ACC112 (cell line): ENCODE data around the gene ZNF490.

ENCODE experiments used
- H2AFZ ChIP-seq: fragments of 200-600 bp; sonication (generic); one replicate; pipeline ENCODE4 v1.6.0; 2017; ENCODE audit warnings: antibody characterized with exemption, low read length; ENCODE audit not compliant: unreplicated experiment
- H3K27ac ChIP-seq: fragments of 200-600 bp; sonication (generic); 2 replicates; pipeline ENCODE4 v1.5.1; 2014; ENCODE audit warnings: low read depth, mild to moderate bottlenecking, antibody characterized with exemption, low read length, moderate library complexity
- H3K27me3 ChIP-seq: fragments of 200-600 bp; sonication (generic); 2 replicates; pipeline ENCODE4 v1.6.1; 2014; ENCODE audit warnings: mild to moderate bottlenecking, antibody characterized with exemption, low read length, moderate library complexity, mixed read lengths; ENCODE audit not compliant: insufficient read depth
- H3K36me3 ChIP-seq: fragments of 200-600 bp; sonication (generic); 2 replicates; pipeline ENCODE4 v1.6.1; 2016; ENCODE audit warnings: mild to moderate bottlenecking, antibody characterized with exemption, low read length, moderate library complexity, mixed read lengths; ENCODE audit not compliant: insufficient read depth
- H3K4me1 ChIP-seq: fragments of 200-600 bp; sonication (generic); one replicate; pipeline ENCODE4 v1.6.1; 2016; ENCODE audit warnings: low read length, mixed read lengths; ENCODE audit not compliant: insufficient read depth, unreplicated experiment, control insufficient read depth
- H3K4me3 ChIP-seq: fragments of 200-600 bp; sonication (generic); 2 replicates; pipeline ENCODE4 v1.5.1; 2014; ENCODE audit warnings: mild to moderate bottlenecking, low read depth, low read length
- H3K79me2 ChIP-seq: fragments of 200-600 bp; sonication (generic); one replicate; pipeline ENCODE4 v1.6.0; 2016; ENCODE audit warnings: low read length; ENCODE audit not compliant: control insufficient read depth, unreplicated experiment, insufficient read depth

ZNF490 gene

DNA sequence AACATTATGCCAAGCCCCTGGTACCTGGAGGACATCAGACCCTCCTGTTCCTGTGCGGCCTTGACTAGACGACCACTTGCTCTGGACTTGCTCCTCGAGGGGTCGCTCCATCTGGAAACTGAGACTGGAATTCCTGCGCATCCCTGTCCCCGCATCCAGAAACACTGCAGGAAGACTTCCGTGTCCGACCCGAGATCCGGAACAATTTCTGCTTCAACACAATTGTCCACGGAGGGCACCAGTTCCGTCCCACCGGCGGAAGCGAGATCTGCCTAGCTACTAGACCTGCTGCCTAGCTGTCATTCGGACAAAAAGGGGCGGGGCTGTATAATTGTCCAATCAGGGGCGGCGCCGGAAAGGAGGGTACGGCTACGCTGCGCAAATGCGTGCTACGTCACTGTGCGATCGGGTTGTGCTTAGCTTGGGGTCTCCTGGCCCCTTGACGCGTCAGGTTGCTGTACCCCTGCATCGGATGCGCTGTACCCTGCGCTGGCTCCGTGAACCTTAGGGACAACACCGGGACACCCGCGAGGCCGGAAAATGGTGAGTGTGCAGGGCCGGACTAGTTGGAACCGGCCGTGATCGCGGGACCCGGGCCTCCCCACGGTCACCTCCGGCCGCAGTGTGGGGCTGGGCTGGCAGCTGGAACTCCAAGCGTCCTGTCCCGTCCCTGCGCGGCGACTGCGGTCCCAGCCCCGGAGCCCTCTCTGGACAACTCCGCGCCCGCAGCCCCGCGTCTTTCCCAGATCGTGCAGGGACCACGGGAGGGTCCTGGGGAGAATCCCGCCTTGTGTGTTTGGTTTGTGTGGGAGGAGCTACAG is at the start of gene ZNF490, which contains the start of gene ZNF791:
Gene ZNF490 (minus strand): TSS at position 274 of the 821 bp plus-strand sequence. CDS start 133 bp downstream, at position 141.
Gene ZNF791 (plus strand): TSS at position 381 of the 821 bp plus-strand sequence. CDS start 160 bp downstream, at position 541.
- peaks cover 44% of the 10 kb centered on the region for H3K79me2 ChIP-seq
- H3K27ac ChIP-seq: peak within 1 kb of the TSS; percentile 88
- H3K27me3 ChIP-seq: no peaks in the 10 kb centered on the region
- H3K4me1 ChIP-seq: peaks cover 5% of the 10 kb centered on the region
- H3K4me3 ChIP-seq: peak within 1 kb of the TSS; percentile 99
- peak within 1 kb of the TSS; percentile 98 for H2AFZ ChIP-seq
- H3K36me3 ChIP-seq: no peaks in the 10 kb centered on the region

DNA sequence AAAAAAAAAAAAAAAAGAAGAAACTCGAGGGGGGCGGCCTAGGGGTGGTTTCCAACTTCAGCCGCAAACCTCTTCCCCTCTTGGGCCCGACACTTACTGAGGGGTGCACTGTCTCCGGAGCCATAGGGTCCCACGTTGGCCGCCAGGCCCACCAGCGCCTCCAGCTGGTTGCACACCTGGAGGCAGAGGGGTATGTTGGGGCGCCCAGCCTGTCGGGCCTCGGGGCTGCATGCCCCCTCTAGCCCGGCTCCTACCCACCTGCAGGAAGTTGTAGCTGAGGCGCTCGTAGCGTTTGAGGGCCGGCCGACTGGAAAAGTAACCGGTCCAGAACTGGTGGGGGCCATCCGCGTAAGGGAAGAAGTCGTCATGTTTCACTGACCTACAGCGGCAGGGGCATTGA is 47.4 kb upstream of the ZNF490 start:
- H3K36me3 ChIP-seq: peaks cover 2% of the 10 kb centered on the region; the same call in 1 of the 2 replicates
- H3K4me1 ChIP-seq: no peaks in the 10 kb centered on the region
- H2AFZ ChIP-seq: no peak overlapping the region

DNA sequence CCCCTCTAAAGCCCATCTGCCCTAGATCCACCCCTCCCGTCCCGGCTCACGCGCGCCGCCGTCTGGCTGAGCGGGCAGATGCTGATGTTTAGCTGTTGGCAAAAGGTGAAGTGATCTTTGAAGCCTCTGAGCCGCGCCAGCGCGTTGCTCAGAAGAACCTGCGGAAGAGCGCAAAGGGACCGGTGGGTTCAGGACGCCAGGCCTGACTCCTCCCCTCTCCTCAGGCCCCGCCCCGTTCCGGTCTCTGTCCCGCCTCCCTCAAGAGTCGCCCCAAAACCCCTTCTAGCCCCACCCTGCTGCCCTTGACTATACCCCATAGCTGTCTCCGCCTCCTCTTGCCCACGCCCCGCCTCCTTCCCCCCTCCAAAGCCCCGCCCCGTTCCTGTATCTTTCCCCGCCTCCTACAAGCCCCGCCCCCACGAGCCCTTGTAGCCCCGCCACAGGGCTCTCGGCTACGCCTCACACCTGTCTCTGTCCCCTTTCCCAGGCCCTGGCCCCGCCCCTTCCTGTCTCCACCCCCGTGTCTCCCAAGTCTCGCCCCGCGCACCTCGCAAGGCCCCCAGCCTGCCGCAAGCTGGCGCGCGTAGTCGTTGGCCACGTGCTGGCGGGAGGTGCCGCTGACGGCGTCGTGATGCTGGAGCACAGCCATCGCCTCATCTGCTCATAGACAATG is 46.4 kb upstream of the ZNF490 start:
- Histone ChIP-seq H3K27me3 (no peaks in the 10 kb centered on the region), H3K4me1 (no peaks in the 10 kb centered on the region), H2AFZ (no peak overlapping the region), H3K36me3 (peaks cover 2% of the 10 kb centered on the region; the same call in 1 of the 2 replicates), H3K79me2 (no peaks in the 10 kb centered on the region), H3K4me3 (no peak overlapping the region), H3K27ac (no peak overlapping the region)

More for the DNA sequence above, 47.4 kb upstream of the ZNF490 start:
- H3K27ac ChIP-seq: no peak overlapping the region
- H3K4me3 ChIP-seq: no peak overlapping the region
- no peaks in the 10 kb centered on the region for H3K79me2 ChIP-seq
- H3K27me3 ChIP-seq: no peaks in the 10 kb centered on the region

DNA sequence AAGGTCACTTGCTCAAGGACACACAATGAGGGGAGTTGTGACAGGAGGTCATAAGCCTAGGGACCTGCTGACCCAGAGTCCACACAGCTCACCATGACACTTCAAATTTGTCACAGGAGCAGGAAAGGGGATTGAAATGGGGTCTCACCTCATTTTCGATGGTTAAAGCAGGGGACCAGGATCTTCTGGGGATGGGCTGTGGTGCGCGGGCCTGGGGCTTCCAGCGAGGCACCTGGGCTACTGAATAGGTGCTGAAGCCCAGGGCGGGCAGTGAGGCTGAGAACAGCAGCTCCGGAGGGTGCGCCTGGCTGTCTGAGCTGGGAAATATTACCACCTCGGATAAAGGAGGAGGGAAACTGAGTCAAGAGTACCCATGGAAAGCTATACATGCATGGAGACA is 44.9 kb upstream of the ZNF490 start:
- Histone ChIP-seq H3K79me2 (no peaks in the 10 kb centered on the region), H2AFZ (no peak overlapping the region), H3K27ac (no peak overlapping the region), H3K36me3 (peaks cover 2% of the 10 kb centered on the region; the same call in 1 of the 2 replicates), H3K4me1 (no peaks in the 10 kb centered on the region), H3K27me3 (no peaks in the 10 kb centered on the region), H3K4me3 (no peak overlapping the region)

DNA sequence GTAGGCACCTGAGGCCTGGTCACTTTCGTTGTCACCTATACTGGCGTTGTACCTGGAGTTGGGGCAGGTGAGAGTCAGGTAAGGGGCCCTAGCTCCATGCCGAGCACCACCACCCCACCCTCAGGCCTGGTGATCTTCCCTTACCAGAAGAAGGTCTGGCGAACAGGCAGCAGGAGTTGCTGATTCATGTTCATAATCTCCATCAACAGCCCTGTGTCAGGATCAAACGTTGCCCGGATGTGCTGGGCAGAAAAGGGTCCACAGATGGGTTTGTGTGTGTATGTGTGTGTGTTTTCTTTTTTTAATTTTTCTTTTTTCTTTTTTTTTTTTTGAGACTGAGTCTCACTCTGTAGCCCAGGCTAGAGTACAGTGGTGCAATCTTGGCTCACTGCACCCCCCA is 41.6 kb upstream of the ZNF490 start:
- Histone ChIP-seq H3K4me3 (no peak overlapping the region), H3K79me2 (no peaks in the 10 kb centered on the region), H3K4me1 (no peaks in the 10 kb centered on the region), H3K27ac (no peak overlapping the region), H3K36me3 (peaks cover under 1% of the 10 kb centered on the region; the same call in 1 of the 2 replicates), H2AFZ (no peak overlapping the region), H3K27me3 (no peaks in the 10 kb centered on the region)

DNA sequence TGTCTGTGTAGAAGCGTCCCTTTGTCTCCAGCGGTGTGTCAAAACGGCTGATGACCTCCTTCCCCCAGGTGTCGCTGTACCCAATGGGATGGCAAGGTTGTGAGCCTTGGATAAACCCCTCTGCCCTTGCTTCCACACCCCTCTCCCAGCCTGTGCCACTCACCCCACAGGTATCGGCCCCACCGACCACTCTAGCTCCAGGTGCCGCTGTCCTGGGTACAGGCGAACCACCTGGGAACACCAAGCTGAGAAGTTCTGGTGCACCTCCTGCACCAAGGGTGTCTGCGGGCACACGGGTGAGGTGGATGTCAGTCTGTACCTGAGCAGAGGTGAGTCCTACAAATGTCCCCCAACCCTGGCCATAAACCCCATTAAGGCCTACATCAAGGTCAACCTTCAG is 39.3 kb upstream of the ZNF490 start:
- Histone ChIP-seq H3K4me3 (no peak overlapping the region), H3K4me1 (no peaks in the 10 kb centered on the region), H2AFZ (no peak overlapping the region), H3K36me3 (no peaks in the 10 kb centered on the region), H3K27me3 (no peaks in the 10 kb centered on the region), H3K79me2 (no peaks in the 10 kb centered on the region), H3K27ac (no peak overlapping the region)

DNA sequence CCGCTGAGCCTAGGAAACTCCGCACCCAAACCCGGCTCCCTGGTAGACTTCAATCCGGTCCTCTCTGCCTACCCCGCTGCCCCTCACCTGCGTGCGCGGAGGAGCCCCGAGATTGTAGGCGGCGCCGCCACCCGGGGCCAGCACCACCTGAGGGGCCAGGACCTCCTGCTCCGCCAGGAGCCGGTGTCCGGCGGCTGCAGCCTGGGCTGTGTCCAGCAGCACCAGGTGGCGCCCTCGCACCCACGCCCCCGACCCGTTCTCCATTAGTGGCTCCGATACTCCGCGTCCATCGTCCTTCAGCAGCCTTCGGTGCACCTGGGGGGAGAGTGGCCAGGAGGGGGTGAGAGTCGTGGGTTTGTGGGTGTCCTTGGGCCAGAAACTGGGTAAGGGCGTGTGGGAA is 37.5 kb upstream of the ZNF490 start:
- H3K4me1 ChIP-seq: no peaks in the 10 kb centered on the region
- no peaks in the 10 kb centered on the region for H3K27me3 ChIP-seq
- H3K4me3 ChIP-seq: no peak overlapping the region
- no peak overlapping the region for H3K27ac ChIP-seq
- no peaks in the 10 kb centered on the region for H3K36me3 ChIP-seq
- no peaks in the 10 kb centered on the region for H3K79me2 ChIP-seq
- no peak overlapping the region for H2AFZ ChIP-seq

DNA sequence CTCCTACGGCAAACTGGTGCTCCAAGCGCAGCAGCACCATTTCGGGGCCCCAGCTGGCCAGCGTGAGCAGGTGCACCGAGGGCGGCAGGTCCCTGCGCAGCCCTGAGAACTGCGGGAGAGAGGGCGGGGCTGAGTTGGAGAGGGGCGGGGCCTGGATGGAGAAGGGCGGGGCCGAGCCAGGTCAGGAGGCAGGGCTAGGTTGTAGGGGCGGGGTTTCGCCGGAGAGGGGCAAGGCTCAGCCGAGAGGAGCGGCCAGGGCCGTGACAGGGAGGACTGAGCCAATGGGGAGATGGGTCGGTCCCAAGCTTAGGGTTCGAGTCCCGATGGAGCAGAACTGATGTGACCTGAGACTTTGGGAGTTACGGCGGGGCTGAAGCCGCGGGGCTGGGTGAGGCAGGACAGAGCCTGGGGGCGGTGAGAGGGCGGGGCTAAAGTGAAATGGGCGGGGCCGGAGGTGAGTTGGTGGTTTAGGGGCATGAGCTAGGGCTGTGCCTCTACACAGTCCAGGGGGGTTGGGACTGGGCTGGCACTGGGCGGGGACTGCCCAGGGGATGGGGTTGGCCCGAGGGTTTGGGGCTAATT is 37.0 kb upstream of the ZNF490 start:
- Histone ChIP-seq H3K27me3 (no peaks in the 10 kb centered on the region), H3K36me3 (no peaks in the 10 kb centered on the region), H3K4me3 (no peak overlapping the region), H3K79me2 (no peaks in the 10 kb centered on the region), H3K4me1 (no peaks in the 10 kb centered on the region), H3K27ac (no peak overlapping the region), H2AFZ (no peak overlapping the region)

DNA sequence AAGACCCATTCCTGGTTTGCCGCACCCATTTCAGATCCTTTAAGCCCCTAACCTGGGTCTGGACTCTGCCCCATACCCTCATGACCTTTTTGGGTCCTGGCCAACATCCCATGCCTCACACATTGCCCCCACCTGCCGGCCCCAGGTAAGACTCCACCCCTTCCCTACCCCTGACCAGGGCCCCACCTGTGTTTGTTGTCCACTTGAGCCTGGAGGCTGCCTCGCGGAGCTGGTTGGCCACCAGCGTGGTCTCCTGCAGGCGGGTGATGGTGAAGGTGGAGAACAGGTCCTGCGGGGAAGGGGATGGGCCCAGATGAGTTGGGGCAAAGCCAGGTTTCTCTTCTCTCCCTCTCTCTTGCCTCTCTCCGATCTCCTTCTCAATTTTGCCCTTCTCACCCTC is 36.4 kb upstream of the ZNF490 start:
- H3K27ac ChIP-seq: no peak overlapping the region
- H3K79me2 ChIP-seq: no peaks in the 10 kb centered on the region
- H3K27me3 ChIP-seq: no peaks in the 10 kb centered on the region
- H2AFZ ChIP-seq: no peak overlapping the region
- H3K4me3 ChIP-seq: no peak overlapping the region
- no peaks in the 10 kb centered on the region for H3K36me3 ChIP-seq
- H3K4me1 ChIP-seq: no peaks in the 10 kb centered on the region

DNA sequence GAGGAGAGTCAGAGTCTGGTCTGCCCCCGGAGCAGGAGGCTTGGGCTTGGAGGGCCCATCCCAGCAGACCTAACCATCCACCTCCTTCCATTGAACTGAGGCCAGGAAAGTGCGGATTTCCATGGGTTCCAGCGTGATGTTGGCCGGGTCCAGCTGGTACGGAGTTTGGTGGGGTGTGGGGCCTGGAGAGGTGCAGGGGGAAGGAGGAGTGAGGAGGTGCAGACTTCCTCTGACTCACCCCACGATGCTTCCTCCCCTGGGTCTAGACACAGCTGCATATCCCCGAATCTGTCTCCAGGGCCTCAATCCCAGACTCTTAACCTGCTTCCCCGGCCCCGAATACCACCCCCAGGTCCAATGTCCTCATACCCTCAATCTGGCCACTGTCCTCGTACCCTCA is 35.9 kb upstream of the ZNF490 start:
- H3K27ac ChIP-seq: no peak overlapping the region
- no peaks in the 10 kb centered on the region for H3K27me3 ChIP-seq
- no peaks in the 10 kb centered on the region for H3K4me1 ChIP-seq
- no peak overlapping the region for H3K4me3 ChIP-seq
- H3K36me3 ChIP-seq: no peaks in the 10 kb centered on the region
- no peaks in the 10 kb centered on the region for H3K79me2 ChIP-seq
- H2AFZ ChIP-seq: no peak overlapping the region
